HepG2 (cell line): ENCODE results near the gene CD2AP. TPM values are rescaled to one million over a fixed set of nuclear protein-coding genes. Genes with fewer than 3 reads are reported as not detected.

Experiments used
- ATAC-seq: fragments of 200-7000 bp; cut with Tn5 transposase; 3 replicates; pipeline ENCODE4 v1.9.1; 2020; ENCODE audit warnings: mild to moderate bottlenecking, moderate library complexity
- BruUV-seq: library from RNA; stranded (reverse); fragments of 400-500 nt; replicated peaks from 2 replicates; lab custom pipeline; 2021; lab: Mats Ljungman, UMichigan
- CTCF ChIA-PET: fragments of 300-600 bp; formaldehyde crosslinking; extraction: SDS; loops from one replicate; lab custom pipeline; 2021; ENCODE audit warnings: low total read pairs, inconsistent platforms, low intra/inter-chr PET ratio; lab: Yijun Ruan, JAX
- POLR2A ChIA-PET: fragments of 350-600 bp; sonication (Branson Sonifier 250); formaldehyde crosslinking; loops from one replicate; lab custom pipeline; 2020; ENCODE audit warnings: antibody characterized with exemption, inconsistent platforms; lab: Yijun Ruan, JAX
- DNase-seq: peaks from one replicate; pipeline ENCODE4 v3.0.0-alpha.2; 2015; ENCODE audit warnings: low spot score
- FAIRE-seq: peaks from 3 replicates; lab custom pipeline; 2011; peaks lifted over from hg19 to GRCh38; lab: Jason Lieb, UNC
- H2AFZ ChIP-seq: one replicate; pipeline ENCODE4 v1.6.1; 2011; ENCODE audit warnings: low read length, inconsistent platforms
- H3K27ac ChIP-seq: fragments of 300-600 bp; 3 replicates; pipeline ENCODE4 v1.8.0; 2011; ENCODE audit warnings: mixed run types, mild to moderate bottlenecking, mixed read lengths, low read length, inconsistent platforms; ENCODE audit not compliant: insufficient read depth; ENCODE audit errors: extremely low read length
- H3K27me3 ChIP-seq, 2 experiments: fragments of 200-600 bp in 1 of 2; 2 replicates in 1 of 2; 3 replicates in 1 of 2; pipeline versions ENCODE4 v1.6.0 to v1.8.0; 2011; ENCODE audit warnings: low read length in 2 of 2, mild to moderate bottlenecking in 2 of 2, moderate library complexity in 2 of 2, inconsistent platforms in 1 of 2; ENCODE audit not compliant: insufficient read depth in 2 of 2, control insufficient read depth in 1 of 2
- H3K36me3 ChIP-seq, 2 experiments: fragments of 200-600 bp in 1 of 2; replicated peaks in 1 of 2; 2 replicates in 1 of 2; 3 replicates in 1 of 2; pipeline versions ENCODE4 v1.5.1 to v1.8.0; 2011; ENCODE audit warnings: low read length in 2 of 2, inconsistent platforms in 1 of 2; ENCODE audit not compliant: insufficient read depth in 2 of 2, control insufficient read depth in 1 of 2
- H3K4me1 ChIP-seq: 2 replicates; pipeline ENCODE4 v1.5.1; 2012; ENCODE audit warnings: low read length, inconsistent platforms; ENCODE audit not compliant: insufficient read depth
- H3K4me2 ChIP-seq: 2 replicates; pipeline ENCODE4 v1.6.0; 2011; ENCODE audit warnings: low read depth, low read length, inconsistent platforms
- H3K4me3 ChIP-seq, 3 experiments: fragments of 200-600 bp in 1 of 3; sonication (generic), shearing (Covaris generic) in 1 of 3; replicated peaks in 1 of 3; 2 replicates each; pipeline ENCODE4 v1.5.1; 2011 to 2016; ENCODE audit warnings: low read length in 3 of 3, inconsistent platforms in 2 of 3, low read depth in 2 of 3, mild to moderate bottlenecking in 2 of 3, control low read depth in 1 of 3, mixed read lengths in 1 of 3; ENCODE audit not compliant: insufficient read depth in 1 of 3
- H3K79me2 ChIP-seq: one replicate; pipeline ENCODE4 v1.6.1; 2011; ENCODE audit warnings: low read length, inconsistent platforms; ENCODE audit not compliant: insufficient read depth
- H3K9ac ChIP-seq: 2 replicates; pipeline ENCODE4 v1.6.0; 2011; ENCODE audit warnings: mild to moderate bottlenecking, low read depth, low read length, inconsistent platforms; ENCODE audit not compliant: insufficient read depth
- H3K9me3 ChIP-seq: 2 replicates; pipeline ENCODE4 v1.5.1; 2012; ENCODE audit warnings: mild to moderate bottlenecking, low read length
- H4K20me1 ChIP-seq: 2 replicates; pipeline ENCODE4 v1.6.0; 2011; ENCODE audit warnings: inconsistent platforms, mild to moderate bottlenecking, low read length, moderate library complexity; ENCODE audit not compliant: insufficient read depth
- ATRX ChIP-seq: sonication (generic); formaldehyde crosslinking; IDR thresholded peaks from 2 replicates; pipeline ENCODE4 v1.4.0; 2020; ENCODE audit warnings: missing genetic modification reagents, borderline replicate concordance
- FOXA3 ChIP-seq: IDR thresholded peaks from 2 replicates; pipeline ENCODE4 v1.6.1; 2016; ENCODE audit warnings: missing genetic modification reagents, missing compliant biosample characterization
- GFI1 ChIP-seq: sonication (generic); formaldehyde crosslinking; IDR thresholded peaks from 2 replicates; pipeline ENCODE4 v1.5.0; 2020; ENCODE audit warnings: missing genetic modification reagents, mild to moderate bottlenecking, borderline replicate concordance
- GTF3A ChIP-seq: sonication (generic); formaldehyde crosslinking; conservative IDR thresholded peaks from 2 replicates; pipeline ENCODE4 v1.4.0; 2020; ENCODE audit warnings: mild to moderate bottlenecking, missing genetic modification reagents
- HOMEZ ChIP-seq: IDR thresholded peaks from 2 replicates; pipeline ENCODE4 v1.6.1; 2016; ENCODE audit warnings: low read depth
- MIER2 ChIP-seq: IDR thresholded peaks from 2 replicates; pipeline ENCODE4 v1.6.1; 2016; ENCODE audit warnings: missing biosample characterization, missing genetic modification reagents
- SAFB2 ChIP-seq: sonication (generic); formaldehyde crosslinking; IDR thresholded peaks from 2 replicates; pipeline ENCODE4 v1.5.1; 2020; ENCODE audit warnings: missing genetic modification reagents, low read depth, mild to moderate bottlenecking, borderline replicate concordance
- ZNF274 ChIP-seq: sonication (generic); formaldehyde crosslinking; IDR thresholded peaks from 2 replicates; pipeline ENCODE4 v1.5.1; 2020; ENCODE audit warnings: mild to moderate bottlenecking, missing genetic modification reagents
- ZNF503 ChIP-seq: sonication (generic); formaldehyde crosslinking; IDR thresholded peaks from 2 replicates; pipeline ENCODE4 v1.4.0; 2020; ENCODE audit warnings: missing genetic modification reagents
- ZNF546 ChIP-seq: sonication (generic); formaldehyde crosslinking; conservative IDR thresholded peaks from 2 replicates; pipeline ENCODE4 v1.8.1; 2023; ENCODE audit warnings: mild to moderate bottlenecking, missing genetic modification reagents
- WGBS: methylation state at CpG from one replicate; pipeline ENCODE4 v1.1.6; 2017; ENCODE audit warnings: low lambda C conversion rate; 5-methylcytosine and 5-hydroxymethylcytosine counted together
- in situ Hi-C: cut with HindIII; loops from 2 replicates; pipeline ENCODE4 v1.10.0; 2017; ENCODE audit warnings: low pct_unique_long_range_greater_than_20kb; ENCODE audit not compliant: extremely low pct_ligation_motif_present
- intact Hi-C: fragments of 100-400 bp; cut with micrococcal nuclease; formaldehyde crosslinking; loops from one replicate; pipeline ENCODE4 v1.10.0; 2022; ENCODE audit not compliant: unreplicated experiment
- polyA plus RNA-seq, 8 experiments: library from polyadenylated mRNA; depleted of rRNA in 3 of 8; stranded (reverse) in 7 of 8; unstranded in 1 of 8; fragments of >200 nt; fragmentation: Illumina TruSeq in 4 of 8; extraction: Trizol in 4 of 8; gene quantifications; 2 replicates each; pipeline versions ENCODE4 v1.2.1 to v1.2.3, GENCODE V29; 2011 to 2016; ENCODE audit warnings: low read depth in 4 of 8, missing spikeins in 1 of 8, mixed read lengths in 1 of 8; ENCODE audit not compliant: insufficient read depth in 1 of 8
- total RNA-seq, 5 experiments: library from RNA; depleted of rRNA; stranded (reverse); fragments of >200 nt; fragmentation: Illumina TruSeq; extraction: Trizol; gene quantifications; 2 replicates each; pipeline ENCODE4 v1.2.3, GENCODE V29; 2016; ENCODE audit warnings: low read depth in 1 of 5
- TF ChIP-seq, protein P1 (sequence below): conservative IDR thresholded peaks from 2 replicates; pipeline ENCODE4 v1.6.1; 2018; ENCODE audit warnings: missing genetic modification reagents
- TF ChIP-seq, protein P2 (sequence below): sonication (generic); formaldehyde crosslinking; IDR thresholded peaks from 2 replicates; pipeline ENCODE4 v1.4.0; 2020; ENCODE audit warnings: missing genetic modification reagents, mild to moderate bottlenecking, borderline replicate concordance

CD2AP gene
- total and polyA plus RNA-seq, 2 of the 13 experiments (the other 11 are each of a cell fraction or from before 2014, with no cell fraction given): 8.6 to 31.9 TPM

GRCh38 chr6:47599512-47599911, 121.9 kb downstream of the CD2AP start:
- WGBS: 94% methylated on average over 1 of the region's 1 CpG
- intact Hi-C loops (no loop called here), in situ Hi-C loops (no loop called here)
- DNase-seq (no peak), FAIRE-seq (no peak), ATAC-seq (no peak)
- Histone ChIP-seq H3K27me3 (no peaks in the 10 kb centered on the region), H3K4me3 (no peak overlapping the region), H3K4me2 (no peak overlapping the region), H2AFZ (no peak overlapping the region), H4K20me1 (no peaks in the 10 kb centered on the region), H3K9me3 (no peaks in the 10 kb centered on the region), H3K9ac (no peak overlapping the region), H3K36me3 (peaks cover 0 to 31% of the 10 kb centered on the region in 2 experiments; a peak in 4 of 5 replicates), H3K79me2 (no peaks in the 10 kb centered on the region), H3K27ac (no peak overlapping the region), H3K4me1 (no peaks in the 10 kb centered on the region)
- TF ChIP-seq ATRX (CRISPR knock-in tag) (no peak), ZNF274 (CRISPR knock-in tag) (no peak), FOXA3 (CRISPR knock-in tag) (no peak), ZNF546 (CRISPR knock-in tag) (no peak)
- TF ChIP-seq, protein P1, sequence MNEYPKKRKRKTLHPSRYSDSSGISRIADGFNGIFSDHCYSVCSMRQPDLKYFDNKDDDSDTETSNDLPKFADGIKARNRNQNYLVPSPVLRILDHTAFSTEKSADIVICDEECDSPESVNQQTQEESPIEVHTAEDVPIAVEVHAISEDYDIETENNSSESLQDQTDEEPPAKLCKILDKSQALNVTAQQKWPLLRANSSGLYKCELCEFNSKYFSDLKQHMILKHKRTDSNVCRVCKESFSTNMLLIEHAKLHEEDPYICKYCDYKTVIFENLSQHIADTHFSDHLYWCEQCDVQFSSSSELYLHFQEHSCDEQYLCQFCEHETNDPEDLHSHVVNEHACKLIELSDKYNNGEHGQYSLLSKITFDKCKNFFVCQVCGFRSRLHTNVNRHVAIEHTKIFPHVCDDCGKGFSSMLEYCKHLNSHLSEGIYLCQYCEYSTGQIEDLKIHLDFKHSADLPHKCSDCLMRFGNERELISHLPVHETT: no peak
- ChIA-PET CTCF (no interaction called here), POLR2A (no interaction called here)
- BruUV-seq: no TSS peak

DNA sequence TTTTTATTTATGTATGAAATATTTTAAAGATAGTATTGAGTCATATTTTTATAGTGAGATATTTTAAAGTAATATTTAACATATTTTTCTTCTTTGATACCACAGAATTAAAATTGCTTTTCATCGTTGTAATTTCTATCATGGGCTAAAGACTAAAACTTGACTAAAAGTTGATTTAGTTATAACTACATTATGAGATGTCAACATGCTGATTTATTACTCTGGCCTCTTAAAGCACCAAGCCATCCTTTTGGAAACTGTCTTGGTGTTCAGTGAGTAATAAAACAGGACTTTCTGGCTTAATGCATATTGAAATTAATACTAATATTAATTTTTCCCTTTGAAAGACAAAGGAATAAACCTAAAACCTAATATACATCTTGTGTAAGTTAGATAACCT, 125.6 kb downstream of the CD2AP start:
- no peak for FAIRE-seq
- TF ChIP-seq ZNF503 (CRISPR knock-in tag) (no peak), MIER2 (CRISPR knock-in tag) (no peak), GTF3A (no peak), SAFB2 (CRISPR knock-in tag) (no peak), GFI1 (CRISPR knock-in tag) (no peak), HOMEZ (no peak)
- TF ChIP-seq, protein P2, sequence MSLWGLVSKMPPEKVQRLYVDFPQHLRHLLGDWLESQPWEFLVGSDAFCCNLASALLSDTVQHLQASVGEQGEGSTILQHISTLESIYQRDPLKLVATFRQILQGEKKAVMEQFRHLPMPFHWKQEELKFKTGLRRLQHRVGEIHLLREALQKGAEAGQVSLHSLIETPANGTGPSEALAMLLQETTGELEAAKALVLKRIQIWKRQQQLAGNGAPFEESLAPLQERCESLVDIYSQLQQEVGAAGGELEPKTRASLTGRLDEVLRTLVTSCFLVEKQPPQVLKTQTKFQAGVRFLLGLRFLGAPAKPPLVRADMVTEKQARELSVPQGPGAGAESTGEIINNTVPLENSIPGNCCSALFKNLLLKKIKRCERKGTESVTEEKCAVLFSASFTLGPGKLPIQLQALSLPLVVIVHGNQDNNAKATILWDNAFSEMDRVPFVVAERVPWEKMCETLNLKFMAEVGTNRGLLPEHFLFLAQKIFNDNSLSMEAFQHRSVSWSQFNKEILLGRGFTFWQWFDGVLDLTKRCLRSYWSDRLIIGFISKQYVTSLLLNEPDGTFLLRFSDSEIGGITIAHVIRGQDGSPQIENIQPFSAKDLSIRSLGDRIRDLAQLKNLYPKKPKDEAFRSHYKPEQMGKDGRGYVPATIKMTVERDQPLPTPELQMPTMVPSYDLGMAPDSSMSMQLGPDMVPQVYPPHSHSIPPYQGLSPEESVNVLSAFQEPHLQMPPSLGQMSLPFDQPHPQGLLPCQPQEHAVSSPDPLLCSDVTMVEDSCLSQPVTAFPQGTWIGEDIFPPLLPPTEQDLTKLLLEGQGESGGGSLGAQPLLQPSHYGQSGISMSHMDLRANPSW: no peak

More for the DNA sequence above, 125.6 kb downstream of the CD2AP start:
- no peak overlapping the region for H3K27ac ChIP-seq
- ChIA-PET POLR2A (no interaction called here), CTCF (no interaction called here)
- H3K9ac ChIP-seq: no peak overlapping the region
- no peak overlapping the region for H3K4me2 ChIP-seq
- no peak for ATAC-seq
- H3K27me3 ChIP-seq: no peaks in the 10 kb centered on the region
- H3K79me2 ChIP-seq: no peaks in the 10 kb centered on the region
- no TSS peak for BruUV-seq
- peaks cover 2 to 41% of the 10 kb centered on the region in 2 experiments; a peak in 4 of 5 replicates for H3K36me3 ChIP-seq
- H3K4me1 ChIP-seq: no peaks in the 10 kb centered on the region
- DNase-seq: no peak
- H3K4me3 ChIP-seq: no peak overlapping the region
- no peaks in the 10 kb centered on the region for H4K20me1 ChIP-seq
- in situ Hi-C loops (no loop called here), intact Hi-C loops (no loop called here)
- no peaks in the 10 kb centered on the region for H3K9me3 ChIP-seq
- 96% methylated on average over 1 of the region's 1 CpG for WGBS
- no peak overlapping the region for H2AFZ ChIP-seq
